ENCODE results near the gene KRTAP9-7. TPM values are rescaled to one million over a fixed set of nuclear protein-coding genes. Genes with fewer than 3 reads are reported as not detected.
"Not testable (repeated sequence)": the region's sequence is repeated elsewhere in the genome, so short reads cannot be mapped to it uniquely, and the experiment has no call there.

The KRTAP9-7 gene
- total RNA-seq, 4 donors from 2014 or later: not detected

- H3K27me3 ChIP-seq: peaks cover 0 to 20% (median 0%) of the 10 kb centered on the region in 4 donors
- H3K9me3 ChIP-seq: no peaks in the 10 kb centered on the region
- no peak overlapping the region for H3K27ac ChIP-seq
- no peak for DNase-seq
- H3K4me3 ChIP-seq: no peak overlapping the region
- intact Hi-C loops (cut with DNase I): no loop called here
- no peak for TF ChIP-seq POLR2A (IDR thresholded peaks at IDR 0.05)
- TF ChIP-seq CTCF (IDR thresholded peaks at IDR 0.05): no peak
- no peaks in the 10 kb centered on the region for H3K36me3 ChIP-seq
- no peaks in the 10 kb centered on the region for H3K4me1 ChIP-seq
- 57 to 60% methylated on average over 2 of the region's 2 CpGs for WGBS, 2 donors
Observed at GRCh38 chr17:41263212-41263611, 12.3 kb upstream of the KRTAP9-7 start.

GRCh38 chr17:41264599-41264998, 10.9 kb upstream of the KRTAP9-7 start:
- H3K4me3 ChIP-seq: no peak overlapping the region
- no peaks in the 10 kb centered on the region for H3K36me3 ChIP-seq
- no peak for DNase-seq
- TF ChIP-seq CTCF (IDR thresholded peaks at IDR 0.05) (no peak), POLR2A (IDR thresholded peaks at IDR 0.05) (no peak)
- no peak overlapping the region for H3K27ac ChIP-seq
- H3K4me1 ChIP-seq: no peaks in the 10 kb centered on the region
- WGBS, 2 donors: 89 to 100% methylated on average over 2 to 3 of the region's 3 CpGs
- no peaks in the 10 kb centered on the region for H3K9me3 ChIP-seq
- intact Hi-C loops (cut with DNase I): no loop called here
- peaks cover 0 to 9% (median 0%) of the 10 kb centered on the region in 4 donors for H3K27me3 ChIP-seq

GRCh38 chr17:41265078-41265477, 10.4 kb upstream of the KRTAP9-7 start, which contains the start of gene KRTAP9-6:
TSS of gene KRTAP9-6 (plus strand) at chr17:41265378. CDS start at chr17:41265378, 0 bp downstream.
- peaks cover 0 to 8% (median 0%) of the 10 kb centered on the region in 4 donors for H3K27me3 ChIP-seq
- intact Hi-C loops (cut with DNase I): no loop called here
- DNase-seq: no peak
- TF ChIP-seq POLR2A (IDR thresholded peaks at IDR 0.05): no peak
- H3K36me3 ChIP-seq: no peaks in the 10 kb centered on the region
- H3K4me3 ChIP-seq: no peak within 1 kb of the TSS
- H3K4me1 ChIP-seq: no peaks in the 10 kb centered on the region
- H3K9me3 ChIP-seq: no peaks in the 10 kb centered on the region
- H3K27ac ChIP-seq: no peak within 1 kb of the TSS
- WGBS, 2 donors: 37 to 51% methylated on average over 2 of the region's 2 CpGs

GRCh38 chr17:41267711-41268110, 7.8 kb upstream of the KRTAP9-7 start:
- WGBS, 2 donors: 82% methylated on average over 3 of the region's 3 CpGs; no CpG with 5 or more reads in 1 of the 2 donors
- Histone ChIP-seq H3K4me1 (no peaks in the 10 kb centered on the region), H3K27me3 (peaks cover 0 to 4% (median 0%) of the 10 kb centered on the region in 4 donors), H3K27ac (no peak overlapping the region), H3K4me3 (no peak overlapping the region), H3K9me3 (no peaks in the 10 kb centered on the region), H3K36me3 (no peaks in the 10 kb centered on the region)
- intact Hi-C loops (cut with DNase I): no loop called here
- TF ChIP-seq POLR2A (IDR thresholded peaks at IDR 0.05) (no peak), CTCF (IDR thresholded peaks at IDR 0.05) (no peak)
- no peak for DNase-seq

- H3K4me3 ChIP-seq; H3K36me3 ChIP-seq; intact Hi-C loops (cut with DNase I); H3K27ac ChIP-seq; H3K9me3 ChIP-seq; H3K4me1 ChIP-seq; DNase-seq; H3K27me3 ChIP-seq: not testable (repeated sequence)
- WGBS, 2 donors: no CpG with 5 or more reads among the region's 1 CpG
Observed at GRCh38 chr17:41271323-41271722, 4.2 kb upstream of the KRTAP9-7 start.

GRCh38 chr17:41271858-41272257, 3.6 kb upstream of the KRTAP9-7 start:
- Histone ChIP-seq H3K4me3 (no peak overlapping the region), H3K27me3 (peaks cover 0 to 5% (median 0%) of the 10 kb centered on the region in 4 donors), H3K4me1 (no peaks in the 10 kb centered on the region), H3K27ac (no peak overlapping the region), H3K9me3 (no peaks in the 10 kb centered on the region), H3K36me3 (no peaks in the 10 kb centered on the region)
- 75% methylated on average over 1 of the region's 1 CpG; no CpG with 5 or more reads in 1 of the 2 donors for WGBS, 2 donors
- intact Hi-C loops (cut with DNase I): no loop called here
- DNase-seq: no peak
- TF ChIP-seq POLR2A (IDR thresholded peaks at IDR 0.05): no peak

All from esophagus squamous epithelium (tissue), 5 donors.